Spleen (tissue), 11 donors: ENCODE results near the gene AKT2. TPM values are rescaled to one million over a fixed set of nuclear protein-coding genes. Genes with fewer than 3 reads are reported as not detected.

Experiments used
- DNase-seq: peaks from one replicate; pipeline ENCODE4 v3.0.0-alpha.2; 2020
- H3K27ac ChIP-seq, 8 donors: fragments of 200-600 bp; sonication (generic) in 7 of 8; 1 replicate in 4 of 8; 2 replicates in 4 of 8; pipeline versions ENCODE4 v1.5.0 to v1.8.0; 2016 to 2021; ENCODE audit warnings: inconsistent platforms in 4 of 8, mild to moderate bottlenecking in 4 of 8, moderate library complexity in 1 of 8
- H3K27me3 ChIP-seq, 7 donors: fragments of 200-600 bp; sonication (generic) in 6 of 7; replicated peaks in 1 of 7; 1 replicate in 4 of 7; 2 replicates in 3 of 7; pipeline versions ENCODE4 v1.5.0 to v1.8.0; 2016 to 2021; ENCODE audit warnings: inconsistent platforms in 3 of 7, mild to moderate bottlenecking in 1 of 7
- H3K36me3 ChIP-seq, 6 donors: fragments of 200-600 bp; sonication (generic) in 5 of 6; 1 replicate in 4 of 6; 2 replicates in 2 of 6; pipeline versions ENCODE4 v1.5.0 to v1.8.0; 2016 to 2021; ENCODE audit warnings: inconsistent platforms in 2 of 6
- H3K4me1 ChIP-seq, 6 donors: fragments of 200-600 bp; sonication (generic) in 5 of 6; 1 replicate in 3 of 6; 2 replicates in 3 of 6; pipeline versions ENCODE4 v1.5.0 to v1.8.0; 2016 to 2021; ENCODE audit warnings: inconsistent platforms in 3 of 6
- H3K4me3 ChIP-seq, 8 donors: fragments of 200-600 bp; sonication (generic) in 7 of 8; 1 replicate in 4 of 8; 2 replicates in 4 of 8; pipeline versions ENCODE4 v1.5.0 to v1.8.0; 2016 to 2021; ENCODE audit warnings: inconsistent platforms in 4 of 8, mild to moderate bottlenecking in 4 of 8, moderate library complexity in 2 of 8
- H3K9me3 ChIP-seq, 8 donors: fragments of 200-600 bp; sonication (generic) in 7 of 8; 1 replicate in 4 of 8; 2 replicates in 4 of 8; pipeline versions ENCODE4 v1.5.0 to v1.8.0; 2016 to 2021; ENCODE audit warnings: inconsistent platforms in 4 of 8
- POLR2A ChIP-seq, 3 donors: fragments of 450-650 bp; IDR thresholded peaks; one replicate each; pipeline ENCODE4 v1.5.1; 2017; ENCODE audit warnings: antibody characterized with exemption in 3 of 3, mild to moderate bottlenecking in 1 of 3
- POLR2AphosphoS5 ChIP-seq, 3 donors: sonication (generic); formaldehyde crosslinking; IDR thresholded peaks; one replicate each; pipeline ENCODE4 v1.5.1; 2017; ENCODE audit warnings: antibody characterized with exemption in 3 of 3
- WGBS, 5 donors: extraction: QIAGEN DNeasy Blood & Tissue Kit in 3 of 5; methylation state at CpG; one replicate each; pipeline versions ENCODE4 v1.1.5 to v1.1.7; 2013 to 2018; 5-methylcytosine and 5-hydroxymethylcytosine counted together
- intact Hi-C: fragments of 100-400 bp; cut with DNase I; formaldehyde crosslinking; loops from one replicate; pipeline ENCODE4 v1.15.0; 2023; ENCODE audit warnings: low total_unique reads
- polyA plus RNA-seq, 3 donors: library from polyadenylated mRNA; stranded (reverse); fragments of 200-250 nt; gene quantifications; one replicate each; pipeline ENCODE4 v1.2.1, GENCODE V29; 2013
- total RNA-seq, 7 donors: library from RNA; depleted of rRNA in 3 of 7; stranded (reverse); fragments of >200 nt in 3 of 7; fragmentation: NEBNext Ultra II Directional in 4 of 7; extraction: Animal tissue kit (Norgen Biotek cat#: 25700) in 4 of 7; gene quantifications; one replicate each; pipeline versions ENCODE4 v1.1.0 to v1.2.1, GENCODE V29; 2016 to 2021
- TF ChIP-seq, protein P1 (sequence below), 11 experiments: fragments of 200-600 bp in 7 of 11; fragments of 450-650 bp in 4 of 11; sonication (generic) in 4 of 11; IDR thresholded peaks in 8 of 11; conservative IDR thresholded peaks in 3 of 11; 1 replicate in 7 of 11; 2 replicates in 4 of 11; pipeline versions ENCODE4 v1.4.0 to v1.8.0; 2016 to 2021; ENCODE audit warnings: antibody characterized with exemption in 11 of 11, inconsistent platforms in 4 of 11, mild to moderate bottlenecking in 1 of 11
- donor health status: healthy with polysubstance abuse.
- donor health status: DM: no; HTN: no; CAD: no; lungs with moderate emphysema.
- donor health status: DM: no; HTN: no; CAD: no.
- donor health status: Bipolar disorder and iron deficiency.
- donor health status: healthy.
- donor health status: DM: no; HTN: no; CAD: no.
- donor health status: DM: yes; HTN: yes; CAD: no.

The AKT2 gene
- total and polyA plus RNA-seq, 10 donors, result 28.8 to 134 (median 98.9) TPM

GRCh38 chr19:40216777-40217026 lies 68.4 kb downstream of the AKT2 start:
- WGBS, 5 donors, result 26 to 40% (median 39%) methylated on average over 9 of the region's 9 CpGs
- H3K27ac ChIP-seq, result no peak overlapping the region
- peaks cover 6 to 67% (median 36%) of the 10 kb centered on the region in 7 donors for H3K27me3 ChIP-seq
- no peak for TF ChIP-seq POLR2A (IDR thresholded peaks at IDR 0.05)
- TF ChIP-seq POLR2AphosphoS5 (IDR thresholded peaks at IDR 0.05), result no peak
- TF ChIP-seq, protein P1, sequence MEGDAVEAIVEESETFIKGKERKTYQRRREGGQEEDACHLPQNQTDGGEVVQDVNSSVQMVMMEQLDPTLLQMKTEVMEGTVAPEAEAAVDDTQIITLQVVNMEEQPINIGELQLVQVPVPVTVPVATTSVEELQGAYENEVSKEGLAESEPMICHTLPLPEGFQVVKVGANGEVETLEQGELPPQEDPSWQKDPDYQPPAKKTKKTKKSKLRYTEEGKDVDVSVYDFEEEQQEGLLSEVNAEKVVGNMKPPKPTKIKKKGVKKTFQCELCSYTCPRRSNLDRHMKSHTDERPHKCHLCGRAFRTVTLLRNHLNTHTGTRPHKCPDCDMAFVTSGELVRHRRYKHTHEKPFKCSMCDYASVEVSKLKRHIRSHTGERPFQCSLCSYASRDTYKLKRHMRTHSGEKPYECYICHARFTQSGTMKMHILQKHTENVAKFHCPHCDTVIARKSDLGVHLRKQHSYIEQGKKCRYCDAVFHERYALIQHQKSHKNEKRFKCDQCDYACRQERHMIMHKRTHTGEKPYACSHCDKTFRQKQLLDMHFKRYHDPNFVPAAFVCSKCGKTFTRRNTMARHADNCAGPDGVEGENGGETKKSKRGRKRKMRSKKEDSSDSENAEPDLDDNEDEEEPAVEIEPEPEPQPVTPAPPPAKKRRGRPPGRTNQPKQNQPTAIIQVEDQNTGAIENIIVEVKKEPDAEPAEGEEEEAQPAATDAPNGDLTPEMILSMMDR (IDR thresholded peaks at IDR 0.05 in 8 of 11, conservative IDR thresholded peaks at IDR 0.05 in 3 of 11), result no peak
- H3K4me1 ChIP-seq, result peaks cover 0 to 15% (median 11%) of the 10 kb centered on the region in 6 donors
- no peak for DNase-seq
- peaks cover 0 to 27% (median 10%) of the 10 kb centered on the region in 6 donors for H3K36me3 ChIP-seq
- H3K9me3 ChIP-seq, result no peaks in the 10 kb centered on the region
- intact Hi-C loops, result loop anchor here (5.0 kb wide), 1 partner anchor 79 kb away; no protein-coding TSS in a partner anchor
- no peak overlapping the region for H3K4me3 ChIP-seq

DNA sequence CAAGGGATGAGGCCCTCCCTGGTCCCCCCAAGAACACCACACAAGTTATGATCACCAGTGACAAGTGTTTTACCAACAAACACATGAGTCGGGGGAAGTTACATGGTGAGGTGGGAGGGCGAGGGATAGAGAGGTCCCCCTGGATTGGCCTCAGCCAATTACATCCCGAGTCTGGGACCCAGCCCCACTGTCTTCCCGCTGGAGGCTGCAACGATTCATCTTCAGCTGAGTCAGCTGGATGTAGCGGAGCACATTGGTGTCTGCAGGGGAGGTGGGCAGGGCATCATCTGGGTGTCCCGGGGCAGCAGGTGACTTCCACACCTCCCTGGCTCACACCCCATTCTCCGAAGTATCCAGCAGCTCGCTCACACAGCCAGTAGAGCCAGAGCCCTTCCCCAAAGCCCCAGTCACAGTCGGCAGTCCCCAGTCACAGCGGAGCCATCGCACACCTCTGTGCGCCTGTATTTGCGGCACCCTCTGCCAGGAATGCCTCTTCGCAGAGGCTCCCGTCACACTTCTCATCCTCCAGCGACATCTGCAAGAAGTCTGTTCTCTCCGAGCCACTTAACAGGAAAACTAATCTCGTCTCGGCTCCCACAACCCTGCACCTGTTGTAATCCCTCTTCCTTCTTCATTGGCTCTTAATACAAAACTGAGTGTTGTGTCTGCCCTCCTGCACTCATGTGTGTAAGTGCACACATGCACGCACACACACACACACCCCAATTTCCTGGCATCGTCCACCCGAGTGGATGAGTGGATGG lies 69.0 kb downstream of the AKT2 start:
- DNase-seq, result no peak
- Histone ChIP-seq H3K27me3 (peaks cover 6 to 62% (median 36%) of the 10 kb centered on the region in 7 donors), H3K4me1 (peaks cover 0 to 15% (median 11%) of the 10 kb centered on the region in 6 donors), H3K27ac (no peak overlapping the region), H3K9me3 (no peaks in the 10 kb centered on the region), H3K4me3 (no peak overlapping the region), H3K36me3 (peaks cover 0 to 32% (median 15%) of the 10 kb centered on the region in 6 donors)
- intact Hi-C loops, result loop anchor here (5.0 kb wide), 1 partner anchor 79 kb away; no protein-coding TSS in a partner anchor
- TF ChIP-seq POLR2A (IDR thresholded peaks at IDR 0.05) (no peak), POLR2AphosphoS5 (IDR thresholded peaks at IDR 0.05) (peak in 1 of 3 donors; percentile 23)
- TF ChIP-seq, protein P1 (IDR thresholded peaks at IDR 0.05 in 8 of 11, conservative IDR thresholded peaks at IDR 0.05 in 3 of 11), result no peak
- whole genome bisulfite sequencing, 5 donors, result 44 to 57% (median 56%) methylated on average over 23 of the region's 23 CpGs

DNA sequence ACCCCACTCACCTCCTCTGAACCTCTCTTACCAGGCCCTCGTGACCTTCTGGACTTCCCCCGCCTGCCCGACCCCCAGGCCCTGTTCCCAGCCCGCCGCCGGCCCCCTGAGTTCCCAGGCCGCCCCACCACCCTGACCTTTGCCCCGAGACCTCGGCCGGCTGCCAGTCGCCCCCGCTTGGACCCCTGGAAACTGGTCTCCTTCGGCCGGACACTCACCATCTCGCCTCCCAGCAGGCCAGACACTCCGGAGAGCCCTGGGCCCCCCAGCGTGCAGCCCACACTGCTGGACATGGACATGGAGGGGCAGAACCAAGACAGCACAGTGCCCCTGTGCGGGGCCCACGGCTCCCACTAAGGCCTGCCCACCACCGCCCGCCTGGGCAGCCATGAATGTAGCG lies 70.2 kb downstream of the AKT2 start:
- DNase-seq, result no peak
- H3K4me3 ChIP-seq, result no peak overlapping the region
- H3K36me3 ChIP-seq, result peaks cover 0 to 44% (median 25%) of the 10 kb centered on the region in 6 donors
- TF ChIP-seq POLR2AphosphoS5 (IDR thresholded peaks at IDR 0.05) (peak in 2 of 3 donors; percentile 5 to 31), POLR2A (IDR thresholded peaks at IDR 0.05) (no peak)
- intact Hi-C loops, result loop anchor here (5.0 kb wide), 1 partner anchor 78 kb away; no protein-coding TSS in a partner anchor
- peaks cover 0 to 15% (median 11%) of the 10 kb centered on the region in 6 donors for H3K4me1 ChIP-seq
- no peaks in the 10 kb centered on the region for H3K9me3 ChIP-seq
- 87 to 95% (median 92%) methylated on average over 17 to 22 of the region's 22 CpGs for WGBS, 5 donors
- H3K27me3 ChIP-seq, result peaks cover 6 to 50% (median 36%) of the 10 kb centered on the region in 7 donors
- H3K27ac ChIP-seq, result no peak overlapping the region

- intact Hi-C loops, result no loop called here
- no peak for TF ChIP-seq POLR2A (IDR thresholded peaks at IDR 0.05)
- TF ChIP-seq, protein P1 (IDR thresholded peaks at IDR 0.05 in 8 of 11, conservative IDR thresholded peaks at IDR 0.05 in 3 of 11), result no peak
- TF ChIP-seq POLR2AphosphoS5 (IDR thresholded peaks at IDR 0.05), result no peak
- DNase-seq, result no peak
Measured at GRCh38 chr19:40213882-40214570, 71.1 kb downstream of the AKT2 start.

More at GRCh38 chr19:40213882-40214570, 71.1 kb downstream of the AKT2 start:
- Histone ChIP-seq H3K27me3 (peaks cover 6 to 40% (median 33%) of the 10 kb centered on the region in 7 donors), H3K9me3 (no peaks in the 10 kb centered on the region), H3K4me1 (peaks cover 0 to 15% (median 11%) of the 10 kb centered on the region in 6 donors), H3K36me3 (peaks cover 0 to 53% (median 31%) of the 10 kb centered on the region in 6 donors), H3K4me3 (no peak overlapping the region), H3K27ac (no peak overlapping the region)
- 90 to 98% (median 94%) methylated on average over 28 to 50 of the region's 50 CpGs for WGBS, 5 donors
